ENCODE results near the gene MYO9A. TPM values are rescaled to one million over a fixed set of nuclear protein-coding genes. Genes with fewer than 3 reads are reported as not detected.

MYO9A gene
- total and polyA plus RNA-seq, 3 experiments from 2014 or later, result 20.3 to 22.2 (median 22.0) TPM

GRCh38 chr15:71808311-71809020, 309.5 kb downstream of the MYO9A start:
- no peak overlapping the region for H3K27ac Mint-ChIP-seq
- ChIA-PET POLR2A (no interaction called here), CTCF (no interaction called here)
- no peaks in the 10 kb centered on the region for H3K9me3 ChIP-seq (ENCODE audit: low read length)
- no peaks in the 10 kb centered on the region for H3K9me3 Mint-ChIP-seq
- H3K36me3 Mint-ChIP-seq, result no peaks in the 10 kb centered on the region
- H3K4me3 Mint-ChIP-seq, result no peak overlapping the region
- no peak overlapping the region for H3K27ac ChIP-seq (ENCODE audit: low read depth, low read length)
- H3K27me3 ChIP-seq (ENCODE audit: insufficient read depth, low read length, poor library complexity, severe bottlenecking), result no peaks in the 10 kb centered on the region
- no peak for DNase-seq
- no peaks in the 10 kb centered on the region for H3K4me1 ChIP-seq (ENCODE audit: insufficient read depth, low read length)
- H3K27me3 Mint-ChIP-seq, result peaks cover 1 to 9% of the 10 kb centered on the region in 2 donors
- H3K4me1 Mint-ChIP-seq, result no peaks in the 10 kb centered on the region
- no peaks in the 10 kb centered on the region for H3K36me3 ChIP-seq (ENCODE audit: insufficient read depth, low read length)
- H3K4me3 ChIP-seq (ENCODE audit: low read length), result no peak overlapping the region

GRCh38 chr15:71807691-71808091, 310.3 kb downstream of the MYO9A start:
- no peaks in the 10 kb centered on the region for H3K27me3 ChIP-seq (ENCODE audit: insufficient read depth, low read length, poor library complexity, severe bottlenecking)
- H3K4me3 Mint-ChIP-seq, result no peak overlapping the region
- H3K4me1 Mint-ChIP-seq, result no peaks in the 10 kb centered on the region
- H3K27me3 Mint-ChIP-seq, result peaks cover 5 to 14% of the 10 kb centered on the region in 2 donors
- H3K9me3 Mint-ChIP-seq, result no peaks in the 10 kb centered on the region
- no peaks in the 10 kb centered on the region for H3K36me3 ChIP-seq (ENCODE audit: insufficient read depth, low read length)
- CTCF ChIA-PET, result no interaction called here
- no peaks in the 10 kb centered on the region for H3K36me3 Mint-ChIP-seq
- POLR2A ChIA-PET, result no interaction called here
- H3K27ac ChIP-seq (ENCODE audit: low read depth, low read length), result no peak overlapping the region
- no peak overlapping the region for H3K4me3 ChIP-seq (ENCODE audit: low read length)
- no peak for DNase-seq
- no peak overlapping the region for H3K27ac Mint-ChIP-seq
- no peaks in the 10 kb centered on the region for H3K4me1 ChIP-seq (ENCODE audit: insufficient read depth, low read length)
- H3K9me3 ChIP-seq (ENCODE audit: low read length), result no peaks in the 10 kb centered on the region

GRCh38 chr15:71807125-71807629, 310.8 kb downstream of the MYO9A start:
- CTCF ChIA-PET, result no interaction called here
- Mint-ChIP-seq H3K9me3 (no peaks in the 10 kb centered on the region), H3K27me3 (peaks cover 8 to 18% of the 10 kb centered on the region in 2 donors), H3K4me3 (no peak overlapping the region), H3K27ac (peak overlapping the region in 1 of 8 donors; percentile 47), H3K4me1 (no peaks in the 10 kb centered on the region), H3K36me3 (no peaks in the 10 kb centered on the region)
- Histone ChIP-seq H3K4me1 (ENCODE audit: insufficient read depth, low read length) (no peaks in the 10 kb centered on the region), H3K27me3 (ENCODE audit: insufficient read depth, low read length, poor library complexity, severe bottlenecking) (no peaks in the 10 kb centered on the region), H3K9me3 (ENCODE audit: low read length) (no peaks in the 10 kb centered on the region), H3K36me3 (ENCODE audit: insufficient read depth, low read length) (no peaks in the 10 kb centered on the region), H3K27ac (ENCODE audit: low read depth, low read length) (no peak overlapping the region), H3K4me3 (ENCODE audit: low read length) (no peak overlapping the region)
- no peak for DNase-seq
- POLR2A ChIA-PET, result no interaction called here

- H3K4me1 Mint-ChIP-seq, result no peaks in the 10 kb centered on the region
- CTCF ChIA-PET, result no interaction called here
These were observed 311.5 kb downstream of the MYO9A start for GRCh38 chr15:71806452-71806931.

GRCh38 chr15:71804695-71805470, 313.1 kb downstream of the MYO9A start:
- no peak overlapping the region for H3K4me3 Mint-ChIP-seq
- Histone ChIP-seq H3K4me3 (ENCODE audit: low read length) (no peak overlapping the region), H3K36me3 (ENCODE audit: insufficient read depth, low read length) (no peaks in the 10 kb centered on the region), H3K27me3 (ENCODE audit: insufficient read depth, low read length, poor library complexity, severe bottlenecking) (no peaks in the 10 kb centered on the region), H3K4me1 (ENCODE audit: insufficient read depth, low read length) (no peaks in the 10 kb centered on the region), H3K9me3 (ENCODE audit: low read length) (no peaks in the 10 kb centered on the region), H3K27ac (ENCODE audit: low read depth, low read length) (no peak overlapping the region)
- CTCF ChIA-PET, result interaction anchor here (2.1 kb wide), 1 partner anchor 351 kb away, joined by 5 read pairs; no protein-coding TSS in a partner anchor
- H3K4me1 Mint-ChIP-seq, result no peaks in the 10 kb centered on the region
- no peak for DNase-seq
- H3K27ac Mint-ChIP-seq, result no peak overlapping the region
- peaks cover 11 to 35% of the 10 kb centered on the region in 2 donors for H3K27me3 Mint-ChIP-seq
- POLR2A ChIA-PET, result no interaction called here
- H3K9me3 Mint-ChIP-seq, result no peaks in the 10 kb centered on the region
- H3K36me3 Mint-ChIP-seq, result no peaks in the 10 kb centered on the region

More at GRCh38 chr15:71806452-71806931, 311.5 kb downstream of the MYO9A start:
- Mint-ChIP-seq H3K4me3 (no peak overlapping the region), H3K36me3 (no peaks in the 10 kb centered on the region), H3K27ac (no peak overlapping the region), H3K9me3 (no peaks in the 10 kb centered on the region), H3K27me3 (peaks cover 8 to 23% of the 10 kb centered on the region in 2 donors)
- Histone ChIP-seq H3K27ac (ENCODE audit: low read depth, low read length) (no peak overlapping the region), H3K9me3 (ENCODE audit: low read length) (no peaks in the 10 kb centered on the region), H3K4me1 (ENCODE audit: insufficient read depth, low read length) (no peaks in the 10 kb centered on the region), H3K36me3 (ENCODE audit: insufficient read depth, low read length) (no peaks in the 10 kb centered on the region), H3K4me3 (ENCODE audit: low read length) (no peak overlapping the region), H3K27me3 (ENCODE audit: insufficient read depth, low read length, poor library complexity, severe bottlenecking) (no peaks in the 10 kb centered on the region)
- DNase-seq, result no peak
- POLR2A ChIA-PET, result no interaction called here

GRCh38 chr15:71804226-71804625, 313.7 kb downstream of the MYO9A start:
- no peaks in the 10 kb centered on the region for H3K27me3 ChIP-seq (ENCODE audit: insufficient read depth, low read length, poor library complexity, severe bottlenecking)
- Mint-ChIP-seq H3K27me3 (peaks cover 11 to 36% of the 10 kb centered on the region in 2 donors), H3K4me1 (no peaks in the 10 kb centered on the region), H3K9me3 (no peaks in the 10 kb centered on the region), H3K4me3 (no peak overlapping the region), H3K36me3 (no peaks in the 10 kb centered on the region), H3K27ac (no peak overlapping the region)
- ChIA-PET POLR2A (no interaction called here), CTCF (interaction anchor here (2.1 kb wide), 1 partner anchor 352 kb away, joined by 5 read pairs; no protein-coding TSS in a partner anchor)
- H3K9me3 ChIP-seq (ENCODE audit: low read length), result no peaks in the 10 kb centered on the region
- no peak for DNase-seq
- H3K4me3 ChIP-seq (ENCODE audit: low read length), result no peak overlapping the region
- H3K27ac ChIP-seq (ENCODE audit: low read depth, low read length), result no peak overlapping the region
- no peaks in the 10 kb centered on the region for H3K4me1 ChIP-seq (ENCODE audit: insufficient read depth, low read length)
- H3K36me3 ChIP-seq (ENCODE audit: insufficient read depth, low read length), result no peaks in the 10 kb centered on the region

- Histone ChIP-seq H3K36me3 (ENCODE audit: insufficient read depth, low read length) (no peaks in the 10 kb centered on the region), H3K4me3 (ENCODE audit: low read length) (no peak overlapping the region), H3K4me1 (ENCODE audit: insufficient read depth, low read length) (no peaks in the 10 kb centered on the region), H3K27me3 (ENCODE audit: insufficient read depth, low read length, poor library complexity, severe bottlenecking) (no peaks in the 10 kb centered on the region), H3K9me3 (ENCODE audit: low read length) (no peaks in the 10 kb centered on the region), H3K27ac (ENCODE audit: low read depth, low read length) (no peak overlapping the region)
- no peaks in the 10 kb centered on the region for H3K4me1 Mint-ChIP-seq
- ChIA-PET CTCF (no interaction called here), POLR2A (no interaction called here)
- peak overlapping the region in 1 of 7 donors; percentile 61 for H3K4me3 Mint-ChIP-seq
- H3K27ac Mint-ChIP-seq, result no peak overlapping the region
- no peak for DNase-seq
- H3K36me3 Mint-ChIP-seq, result no peaks in the 10 kb centered on the region
- peaks cover 11 to 31% of the 10 kb centered on the region in 2 donors for H3K27me3 Mint-ChIP-seq
- no peaks in the 10 kb centered on the region for H3K9me3 Mint-ChIP-seq
These were observed 315.2 kb downstream of the MYO9A start for GRCh38 chr15:71802770-71803169.
